CD4-positive, alpha-beta memory T cell (primary cell): ENCODE measurements around the gene ZNF646. TPM values are rescaled to one million over a fixed set of nuclear protein-coding genes. Genes with fewer than 3 reads are reported as not detected.

Source experiments
- CTCF ChIA-PET: fragments of 350-600 bp; sonication (Branson Sonifier 250); formaldehyde crosslinking; loops from one replicate; lab custom pipeline; 2021; ENCODE audit warnings: inconsistent platforms; ENCODE audit not compliant: partially characterized antibody; lab: Charles Lee
- POLR2A ChIA-PET: fragments of 350-600 bp; sonication (Branson Sonifier 250); formaldehyde crosslinking; loops from one replicate; lab custom pipeline; 2021; ENCODE audit not compliant: partially characterized antibody; lab: Charles Lee
- DNase-seq, 5 donors: peaks; one replicate each; pipeline versions ENCODE4 v3.0.0 to v3.0.0-alpha.2; 2020 to 2022; ENCODE audit warnings: mixed read lengths in 1 of 5
- H3K27ac ChIP-seq: one replicate; pipeline ENCODE4 v1.7.0; 2013; ENCODE audit warnings: low read depth, low read length
- H3K27me3 ChIP-seq: 2 replicates; pipeline ENCODE4 v1.7.0; 2013; ENCODE audit warnings: mild to moderate bottlenecking, low read length, moderate library complexity; ENCODE audit not compliant: insufficient read depth
- H3K36me3 ChIP-seq: 2 replicates; pipeline ENCODE4 v1.7.0; 2013; ENCODE audit warnings: mild to moderate bottlenecking, low read length, moderate library complexity; ENCODE audit not compliant: insufficient read depth
- H3K4me1 ChIP-seq: 2 replicates; pipeline ENCODE4 v1.7.0; 2013; ENCODE audit warnings: mild to moderate bottlenecking, low read length, moderate library complexity; ENCODE audit not compliant: insufficient read depth
- H3K4me3 ChIP-seq, 2 donors: one replicate each; pipeline ENCODE4 v1.7.0; 2013; ENCODE audit warnings: low read length in 2 of 2, mild to moderate bottlenecking in 1 of 2
- H3K9me3 ChIP-seq, 2 donors: one replicate each; pipeline ENCODE4 v1.7.0; 2013; ENCODE audit warnings: low read length in 2 of 2, control low read depth in 1 of 2; ENCODE audit not compliant: control insufficient read depth in 1 of 2
- H3K27ac Mint-ChIP-seq, 7 donors: one replicate each; pipeline ENCODE4 v1.8.0; 2020 to 2021; ENCODE audit warnings: mixed read lengths in 7 of 7, mild to moderate bottlenecking in 6 of 7, inconsistent platforms in 3 of 7, moderate library complexity in 3 of 7
- H3K27me3 Mint-ChIP-seq, 2 donors: one replicate each; pipeline ENCODE4 v1.8.0; 2020 to 2021; ENCODE audit warnings: mixed read lengths in 2 of 2
- H3K36me3 Mint-ChIP-seq, 2 donors: one replicate each; pipeline ENCODE4 v1.8.0; 2020 to 2021; ENCODE audit warnings: mixed read lengths in 2 of 2, inconsistent platforms in 1 of 2, mild to moderate bottlenecking in 1 of 2
- H3K4me1 Mint-ChIP-seq, 4 donors: one replicate each; pipeline ENCODE4 v1.8.0; 2020 to 2021; ENCODE audit warnings: mixed read lengths in 4 of 4, mild to moderate bottlenecking in 1 of 4
- H3K4me3 Mint-ChIP-seq, 8 donors: one replicate each; pipeline ENCODE4 v1.8.0; 2020 to 2021; ENCODE audit warnings: mixed read lengths in 8 of 8, mild to moderate bottlenecking in 7 of 8, moderate library complexity in 6 of 8, inconsistent platforms in 3 of 8
- H3K9me3 Mint-ChIP-seq, 8 donors: one replicate each; pipeline ENCODE4 v1.8.0; 2020 to 2021; ENCODE audit warnings: mixed read lengths in 8 of 8, mild to moderate bottlenecking in 5 of 8, inconsistent platforms in 3 of 8, moderate library complexity in 1 of 8
- intact Hi-C: fragments of 100-400 bp; cut with micrococcal nuclease; formaldehyde crosslinking; loops from one replicate; pipeline ENCODE4 v1.15.1; 2023
- polyA plus RNA-seq, 2 donors: library from polyadenylated mRNA; unstranded; fragments of 300-500 nt; fragmentation: Illumina TruSeq; gene quantifications; one replicate each; pipeline ENCODE4 v1.2.3, GENCODE V29; 2021
- total RNA-seq, 2 experiments: library from RNA; stranded (reverse); gene quantifications; one replicate each; pipeline ENCODE4 v1.2.3, GENCODE V29; 2021

ZNF646 gene
- total and polyA plus RNA-seq, 4 experiments from 2014 or later = 0.77 to 47.0 (median 27.9) TPM

GRCh38 chr16:31080035-31080629 lies 5.9 kb downstream of the ZNF646 start:
- no peak for DNase-seq
- Mint-ChIP-seq H3K4me1 (peaks cover 3 to 51% (median 9%) of the 10 kb centered on the region in 4 donors), H3K9me3 (no peaks in the 10 kb centered on the region), H3K27me3 (no peaks in the 10 kb centered on the region), H3K36me3 (peaks cover 6 to 49% of the 10 kb centered on the region in 2 donors), H3K4me3 (no peak overlapping the region), H3K27ac (no peak overlapping the region)
- Histone ChIP-seq H3K27ac (no peak overlapping the region), H3K4me1 (peaks cover 19% of the 10 kb centered on the region), H3K9me3 (no peaks in the 10 kb centered on the region), H3K36me3 (peaks cover 48% of the 10 kb centered on the region), H3K4me3 (no peak overlapping the region), H3K27me3 (no peaks in the 10 kb centered on the region)
- intact Hi-C loops = no loop called here
- POLR2A ChIA-PET = interaction anchor here (1.0 to 1.3 kb wide), 2 partner anchors 62 to 408 kb away, joined by 3 to 5 read pairs; no protein-coding TSS in a partner anchor
- CTCF ChIA-PET = no interaction called here

GRCh38 chr16:31080756-31081419 lies 6.7 kb downstream of the ZNF646 start:
- Histone ChIP-seq H3K9me3 (no peaks in the 10 kb centered on the region), H3K27ac (no peak overlapping the region), H3K36me3 (peaks cover 48% of the 10 kb centered on the region), H3K4me1 (peaks cover 11% of the 10 kb centered on the region), H3K27me3 (no peaks in the 10 kb centered on the region), H3K4me3 (no peak overlapping the region)
- Mint-ChIP-seq H3K4me3 (no peak overlapping the region), H3K4me1 (peaks cover 1 to 43% (median 8%) of the 10 kb centered on the region in 4 donors), H3K27me3 (no peaks in the 10 kb centered on the region), H3K27ac (peak overlapping the region in 3 of 7 donors; percentile 60 to 74 (median 64)), H3K36me3 (peaks cover 6 to 52% of the 10 kb centered on the region in 2 donors), H3K9me3 (no peaks in the 10 kb centered on the region)
- intact Hi-C loops = no loop called here
- ChIA-PET POLR2A (interaction anchor here (1.0 to 1.3 kb wide), 2 partner anchors 99 to 407 kb away, joined by 3 to 4 read pairs; partner anchors contain the start of gene FUS), CTCF (no interaction called here)
- no peak for DNase-seq

GRCh38 chr16:31081428-31082351 lies 7.5 kb downstream of the ZNF646 start:
- no peak overlapping the region for H3K4me3 ChIP-seq
- H3K27me3 ChIP-seq = no peaks in the 10 kb centered on the region
- POLR2A ChIA-PET = interaction anchor here (1.3 kb wide), 1 partner anchor 99 kb away, joined by 4 read pairs; the partner anchor contains the start of gene FUS
- Mint-ChIP-seq H3K27ac (peak overlapping the region in 2 of 7 donors; percentile 44 to 65), H3K4me3 (no peak overlapping the region), H3K9me3 (no peaks in the 10 kb centered on the region), H3K36me3 (peaks cover 6 to 45% of the 10 kb centered on the region in 2 donors), H3K4me1 (peaks cover 1 to 35% (median 8%) of the 10 kb centered on the region in 4 donors), H3K27me3 (no peaks in the 10 kb centered on the region)
- peaks cover 40% of the 10 kb centered on the region for H3K36me3 ChIP-seq
- intact Hi-C loops = no loop called here
- no peak overlapping the region for H3K27ac ChIP-seq
- no peak for DNase-seq
- CTCF ChIA-PET = no interaction called here
- H3K9me3 ChIP-seq = no peaks in the 10 kb centered on the region
- peaks cover 10% of the 10 kb centered on the region for H3K4me1 ChIP-seq

GRCh38 chr16:31082368-31083045 lies 8.3 kb downstream of the ZNF646 start:
- peaks cover 1 to 34% (median 8%) of the 10 kb centered on the region in 4 donors for H3K4me1 Mint-ChIP-seq
- Histone ChIP-seq H3K27ac (no peak overlapping the region), H3K4me1 (peaks cover 10% of the 10 kb centered on the region), H3K4me3 (no peak overlapping the region), H3K9me3 (no peaks in the 10 kb centered on the region), H3K27me3 (no peaks in the 10 kb centered on the region), H3K36me3 (peaks cover 32% of the 10 kb centered on the region)
- no peaks in the 10 kb centered on the region for H3K9me3 Mint-ChIP-seq
- peak overlapping the region in 2 of 7 donors; percentile 48 to 65 for H3K27ac Mint-ChIP-seq
- intact Hi-C loops = no loop called here
- ChIA-PET POLR2A (no interaction called here), CTCF (no interaction called here)
- peaks cover 6 to 44% of the 10 kb centered on the region in 2 donors for H3K36me3 Mint-ChIP-seq
- DNase-seq = no peak
- no peaks in the 10 kb centered on the region for H3K27me3 Mint-ChIP-seq
- no peak overlapping the region for H3K4me3 Mint-ChIP-seq

- no peaks in the 10 kb centered on the region for H3K27me3 ChIP-seq
- Mint-ChIP-seq H3K9me3 (no peaks in the 10 kb centered on the region), H3K36me3 (peaks cover under 1 to 38% of the 10 kb centered on the region in 2 donors), H3K27me3 (no peaks in the 10 kb centered on the region), H3K4me1 (peaks cover 1 to 29% (median 8%) of the 10 kb centered on the region in 4 donors), H3K27ac (peak overlapping the region in 2 of 7 donors; percentile 41 to 48), H3K4me3 (no peak overlapping the region)
- H3K27ac ChIP-seq = no peak overlapping the region
- POLR2A ChIA-PET = interaction anchor here (2.7 kb wide), 1 partner anchor 10 kb away, joined by 12 read pairs; the partner anchor contains the start of genes ZNF646 and ZNF668
- DNase-seq = no peak
- peaks cover 26% of the 10 kb centered on the region for H3K36me3 ChIP-seq
- H3K4me3 ChIP-seq = no peak overlapping the region
- intact Hi-C loops = no loop called here
- no peaks in the 10 kb centered on the region for H3K9me3 ChIP-seq
- peaks cover 10% of the 10 kb centered on the region for H3K4me1 ChIP-seq
- CTCF ChIA-PET = no interaction called here
Measured at GRCh38 chr16:31083081-31083480, 8.9 kb downstream of the ZNF646 start.

- Mint-ChIP-seq H3K9me3 (no peaks in the 10 kb centered on the region), H3K27me3 (no peaks in the 10 kb centered on the region), H3K36me3 (peaks cover 0 to 34% of the 10 kb centered on the region in 2 donors), H3K4me3 (no peak overlapping the region), H3K27ac (peak overlapping the region in 3 of 7 donors; percentile 27 to 47 (median 41)), H3K4me1 (peaks cover 1 to 25% (median 8%) of the 10 kb centered on the region in 4 donors)
- no peak overlapping the region for H3K27ac ChIP-seq
- H3K4me1 ChIP-seq = peaks cover 10% of the 10 kb centered on the region
- intact Hi-C loops = no loop called here
- ChIA-PET POLR2A (interaction anchor here (1.2 to 2.7 kb wide), 2 partner anchors 10 to 58 kb away, joined by 5 to 12 read pairs; partner anchors contain the start of genes ZNF646 and ZNF668), CTCF (no interaction called here)
- no peaks in the 10 kb centered on the region for H3K27me3 ChIP-seq
- H3K36me3 ChIP-seq = peaks cover 22% of the 10 kb centered on the region
- no peak overlapping the region for H3K4me3 ChIP-seq
- H3K9me3 ChIP-seq = no peaks in the 10 kb centered on the region
- no peak for DNase-seq
Measured at GRCh38 chr16:31083556-31083955, 9.3 kb downstream of the ZNF646 start.
